ENCODE results near the gene POC1A.
"Not testable (repeated sequence)": the region's sequence is repeated elsewhere in the genome, so short reads cannot be mapped to it uniquely, and the experiment has no call there.

- not testable (repeated sequence) for TF ChIP-seq MAX (IDR thresholded peaks at IDR 0.05; ENCODE audit: low read depth); YY1 (IDR thresholded peaks at IDR 0.05; ENCODE audit: low read depth); CTCF (IDR thresholded peaks at IDR 0.05); PBX3 (IDR thresholded peaks at IDR 0.05); POLR2AphosphoS5 (IDR thresholded peaks at IDR 0.05; ENCODE audit: low read depth, low read length); MXI1 (IDR thresholded peaks at IDR 0.05; ENCODE audit: low read depth, low read length)
These were observed 16.0 kb upstream of the POC1A start for GRCh38 chr3:52170217-52170616.
